Natural killer cell (primary cell): ENCODE measurements around the gene DNMT3B. TPM values are rescaled to one million over a fixed set of nuclear protein-coding genes. Genes with fewer than 3 reads are reported as not detected.

Source experiments
- ATAC-seq, 3 donors: fragments of 150-1000 bp in 2 of 3; fragments of 200-7000 bp in 1 of 3; cut with Tn5 transposase; 1 replicate in 1 of 3; 2 replicates in 2 of 3; pipeline ENCODE4 v1.10.0; 2021; ENCODE audit warnings: mild to moderate bottlenecking in 2 of 3, moderate library complexity in 2 of 3
- DNase-seq, 2 donors: peaks; one replicate each; pipeline versions ENCODE4 v3.0.0 to v3.0.0-alpha.2; 2013 to 2021; ENCODE audit warnings: mixed read lengths in 1 of 2
- H3K27ac ChIP-seq: one replicate; pipeline ENCODE4 v1.5.1; 2013; ENCODE audit warnings: mild to moderate bottlenecking, low read length
- H3K27me3 ChIP-seq: one replicate; pipeline ENCODE4 v1.6.1; 2013; ENCODE audit warnings: low read length; ENCODE audit not compliant: control insufficient read depth, insufficient read depth
- H3K36me3 ChIP-seq: one replicate; pipeline ENCODE4 v1.6.1; 2013; ENCODE audit warnings: low read length; ENCODE audit not compliant: control insufficient read depth, insufficient read depth
- H3K4me1 ChIP-seq: one replicate; pipeline ENCODE4 v1.6.1; 2013; ENCODE audit warnings: low read length; ENCODE audit not compliant: control insufficient read depth, insufficient read depth
- H3K4me3 ChIP-seq: one replicate; pipeline ENCODE4 v1.5.1; 2013; ENCODE audit warnings: low read length
- H3K9me3 ChIP-seq: one replicate; pipeline ENCODE4 v1.6.1; 2013; ENCODE audit warnings: low read length; ENCODE audit not compliant: control insufficient read depth, insufficient read depth
- H3K27ac Mint-ChIP-seq, 2 donors: one replicate each; pipeline ENCODE4 v1.8.0; 2022; ENCODE audit warnings: mild to moderate bottlenecking in 2 of 2, mixed read lengths in 2 of 2, moderate library complexity in 1 of 2
- H3K27me3 Mint-ChIP-seq, 2 donors: one replicate each; pipeline ENCODE4 v1.8.0; 2022; ENCODE audit warnings: low read depth in 2 of 2, mixed read lengths in 2 of 2
- H3K36me3 Mint-ChIP-seq: one replicate; pipeline ENCODE4 v1.8.0; 2022; ENCODE audit warnings: mixed read lengths
- H3K4me1 Mint-ChIP-seq, 2 donors: one replicate each; pipeline ENCODE4 v1.8.0; 2022; ENCODE audit warnings: mixed read lengths in 2 of 2
- H3K4me3 Mint-ChIP-seq: one replicate; pipeline ENCODE4 v1.8.0; 2022; ENCODE audit warnings: mild to moderate bottlenecking, moderate library complexity, mixed read lengths
- H3K9me3 Mint-ChIP-seq, 2 donors: one replicate each; pipeline ENCODE4 v1.8.0; 2022; ENCODE audit warnings: mixed read lengths in 2 of 2
- CTCF ChIP-seq: fragments of 200-600 bp; IDR thresholded peaks from one replicate; pipeline ENCODE4 v1.8.0; 2022; ENCODE audit warnings: antibody characterized with exemption
- WGBS: methylation state at CpG from one replicate; pipeline ENCODE4 v1.1.7; 2013; ENCODE audit warnings: missing lambda C conversion rate; ENCODE audit not compliant: insufficient coverage; 5-methylcytosine and 5-hydroxymethylcytosine counted together
- intact Hi-C: fragments of 100-400 bp; cut with micrococcal nuclease; formaldehyde crosslinking; loops from one replicate; pipeline ENCODE4 v1.14.2; 2022
- total RNA-seq, 4 donors: library from RNA; stranded (reverse); fragments of 120-200 nt in 1 of 4; gene quantifications; one replicate each; pipeline versions ENCODE4 v1.2.3 to v1.2.4, GENCODE V29; 2013 to 2022

The DNMT3B gene
- total RNA-seq, 3 donors from 2014 or later (not counting 1 experiment from before 2014, with no cell fraction given) = 0.42 to 0.68 (median 0.43) TPM

GRCh38 chr20:32809907-32810306, 47.7 kb downstream of the DNMT3B start:
- ATAC-seq (no peak), DNase-seq (no peak)
- H3K36me3 ChIP-seq = no peaks in the 10 kb centered on the region
- intact Hi-C loops = no loop called here
- TF ChIP-seq CTCF = no peak
- H3K36me3 Mint-ChIP-seq = no peaks in the 10 kb centered on the region
- H3K4me1 ChIP-seq = no peaks in the 10 kb centered on the region
- no peak overlapping the region for H3K27ac Mint-ChIP-seq
- H3K27me3 ChIP-seq = no peaks in the 10 kb centered on the region
- H3K9me3 ChIP-seq = no peaks in the 10 kb centered on the region
- H3K4me3 ChIP-seq = no peak overlapping the region
- no peaks in the 10 kb centered on the region for H3K27me3 Mint-ChIP-seq
- 96% methylated on average over 4 of the region's 4 CpGs for whole genome bisulfite sequencing
- no peaks in the 10 kb centered on the region for H3K9me3 Mint-ChIP-seq
- H3K27ac ChIP-seq = no peak overlapping the region
- no peaks in the 10 kb centered on the region for H3K4me1 Mint-ChIP-seq
- H3K4me3 Mint-ChIP-seq = no peak overlapping the region

- TF ChIP-seq CTCF = no peak
- DNase-seq (no peak), ATAC-seq (no peak)
- no peaks in the 10 kb centered on the region for H3K9me3 ChIP-seq
- H3K9me3 Mint-ChIP-seq = no peaks in the 10 kb centered on the region
- no peaks in the 10 kb centered on the region for H3K4me1 Mint-ChIP-seq
- H3K27me3 ChIP-seq = no peaks in the 10 kb centered on the region
- H3K36me3 ChIP-seq = no peaks in the 10 kb centered on the region
- no peak overlapping the region for H3K4me3 ChIP-seq
- WGBS = 92% methylated on average over 5 of the region's 5 CpGs
- H3K4me1 ChIP-seq = no peaks in the 10 kb centered on the region
- intact Hi-C loops = no loop called here
- H3K27me3 Mint-ChIP-seq = no peaks in the 10 kb centered on the region
- H3K36me3 Mint-ChIP-seq = no peaks in the 10 kb centered on the region
- H3K4me3 Mint-ChIP-seq = no peak overlapping the region
- H3K27ac ChIP-seq = no peak overlapping the region
- no peak overlapping the region for H3K27ac Mint-ChIP-seq
Measured at GRCh38 chr20:32810941-32811340, 48.8 kb downstream of the DNMT3B start.

- H3K27me3 Mint-ChIP-seq = no peaks in the 10 kb centered on the region
- no peaks in the 10 kb centered on the region for H3K4me1 ChIP-seq
- intact Hi-C loops = no loop called here
- H3K27ac ChIP-seq = no peak overlapping the region
- no peaks in the 10 kb centered on the region for H3K27me3 ChIP-seq
- ATAC-seq (no peak), DNase-seq (no peak)
- H3K9me3 ChIP-seq = no peaks in the 10 kb centered on the region
- H3K36me3 Mint-ChIP-seq = no peaks in the 10 kb centered on the region
- H3K36me3 ChIP-seq = no peaks in the 10 kb centered on the region
- 94% methylated on average over 4 of the region's 6 CpGs for WGBS
- no peak overlapping the region for H3K4me3 Mint-ChIP-seq
- TF ChIP-seq CTCF = no peak
- H3K4me3 ChIP-seq = no peak overlapping the region
- H3K4me1 Mint-ChIP-seq = no peaks in the 10 kb centered on the region
- no peaks in the 10 kb centered on the region for H3K9me3 Mint-ChIP-seq
- no peak overlapping the region for H3K27ac Mint-ChIP-seq
Measured at GRCh38 chr20:32811886-32812285, 49.7 kb downstream of the DNMT3B start.

GRCh38 chr20:32819992-32820697, 58.0 kb downstream of the DNMT3B start:
- Histone ChIP-seq H3K4me1 (peaks cover 28% of the 10 kb centered on the region), H3K27me3 (no peaks in the 10 kb centered on the region), H3K4me3 (peak overlapping the region; percentile 94), H3K9me3 (no peaks in the 10 kb centered on the region), H3K27ac (peak overlapping the region; percentile 95), H3K36me3 (no peaks in the 10 kb centered on the region)
- TF ChIP-seq CTCF = no peak
- H3K36me3 Mint-ChIP-seq = no peaks in the 10 kb centered on the region
- WGBS = under 1% methylated on average over 58 of the region's 58 CpGs
- H3K4me3 Mint-ChIP-seq = peak overlapping the region; percentile 89
- H3K27me3 Mint-ChIP-seq = no peaks in the 10 kb centered on the region
- DNase-seq (peak in 1 of 2 donors; percentile 92), ATAC-seq (peak; percentile 72 to 87 (median 79))
- no peaks in the 10 kb centered on the region for H3K9me3 Mint-ChIP-seq
- intact Hi-C loops = no loop called here
- peaks cover 41 to 45% of the 10 kb centered on the region in 2 donors for H3K4me1 Mint-ChIP-seq
- H3K27ac Mint-ChIP-seq = peak overlapping the region; percentile 91 to 96
